GM18505 (cell line): ENCODE measurements around the gene PTBP1.

Experiments
- ATAC-seq: cut with Tn5 transposase; IDR thresholded peaks from one replicate; pipeline ENCODE4 v1.9.1; 2021; ENCODE audit not compliant: unreplicated experiment
- POLR2A ChIP-seq: IDR thresholded peaks from 4 replicates; pipeline ENCODE4 v1.6.1; 2011; ENCODE audit warnings: borderline replicate concordance; ENCODE audit not compliant: insufficient read depth, insufficient read length; ENCODE audit errors: extremely low read depth

Gene PTBP1

DNA sequence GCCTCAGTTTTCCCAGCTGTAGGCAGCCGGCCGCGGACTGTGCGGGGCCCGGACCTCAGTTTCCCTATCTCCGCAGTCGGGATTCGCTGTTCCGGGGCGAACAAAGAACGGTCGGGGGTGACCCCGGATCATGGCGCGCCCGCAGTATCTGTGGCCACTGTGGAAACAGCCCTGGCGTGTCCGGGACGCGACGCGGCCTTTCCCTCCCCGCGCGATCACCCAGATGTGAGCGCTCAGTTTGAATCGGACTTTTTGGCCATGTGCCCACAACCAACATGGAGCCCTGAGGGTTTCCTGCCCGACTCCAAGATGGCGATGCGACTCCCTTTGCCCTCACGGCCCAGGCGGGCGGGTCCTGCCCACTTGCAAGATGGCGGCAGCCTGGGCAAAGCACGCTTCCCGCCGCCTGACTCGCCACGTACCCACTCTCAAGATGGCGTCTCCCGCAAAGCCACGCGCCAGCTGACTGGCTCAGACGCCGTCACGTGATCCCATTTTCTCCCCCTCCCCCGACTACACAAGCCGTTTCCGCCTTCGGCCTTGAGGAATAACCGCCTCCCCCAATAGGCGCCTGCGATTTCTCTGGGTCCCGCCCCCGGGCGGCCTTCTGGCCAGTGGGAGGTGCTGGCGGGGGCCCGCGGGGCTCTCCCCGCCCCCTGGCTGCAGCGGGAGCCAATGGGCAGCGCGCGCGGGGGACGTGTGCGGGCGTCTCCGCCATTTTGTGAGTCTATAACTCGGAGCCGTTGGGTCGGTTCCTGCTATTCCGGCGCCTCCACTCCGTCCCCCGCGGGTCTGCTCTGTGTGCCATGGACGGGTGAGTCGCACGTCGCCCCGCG, at the start of gene PTBP1:
Gene PTBP1, plus strand, starts transcription at position 761 of the 836 bp plus-strand sequence. Its CDS starts 46 bp downstream, at position 807.
- peak; percentile 93 for TF ChIP-seq POLR2A
- peak; percentile 69 for ATAC-seq

DNA sequence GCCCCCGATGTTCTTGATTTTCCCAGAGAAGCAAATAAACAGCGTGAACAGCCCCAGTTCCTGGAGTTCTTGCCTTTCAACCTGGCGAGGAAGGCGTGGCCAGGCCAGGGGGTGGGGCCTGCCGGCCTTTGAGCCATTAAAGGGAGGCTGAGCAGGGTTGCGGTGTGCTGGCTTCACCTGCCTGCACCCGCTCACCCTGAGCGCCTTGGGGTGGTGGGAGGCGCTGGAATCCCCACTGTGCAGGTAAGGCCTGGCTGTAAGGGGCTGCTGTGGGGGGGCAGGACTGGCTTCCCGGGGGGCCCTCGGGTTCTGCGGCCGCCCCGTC, 49.0 kb upstream of the PTBP1 start:
- no peak for ATAC-seq
- no peak for TF ChIP-seq POLR2A

DNA sequence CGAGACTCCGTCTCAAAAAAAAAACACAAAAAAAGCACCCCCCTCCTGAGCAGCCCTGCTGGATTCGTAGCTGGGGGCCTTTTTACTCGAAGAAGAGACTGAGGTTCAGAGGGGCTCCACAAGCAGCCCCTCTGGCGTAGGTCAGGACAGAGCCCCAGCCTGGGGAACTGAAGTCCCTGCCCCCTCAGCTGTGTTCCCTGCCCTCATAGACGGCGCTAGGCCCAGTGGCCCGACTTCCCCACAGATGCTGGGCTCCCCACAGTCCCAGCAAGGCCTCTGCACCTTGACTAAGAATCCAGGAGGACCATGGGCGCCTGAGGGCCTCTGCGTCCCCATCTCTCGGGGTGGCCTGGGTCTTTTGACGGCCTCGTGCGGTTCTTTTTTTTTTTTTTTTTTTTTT, 47.4 kb upstream of the PTBP1 start:
- ATAC-seq: no peak
- TF ChIP-seq POLR2A: no peak

DNA sequence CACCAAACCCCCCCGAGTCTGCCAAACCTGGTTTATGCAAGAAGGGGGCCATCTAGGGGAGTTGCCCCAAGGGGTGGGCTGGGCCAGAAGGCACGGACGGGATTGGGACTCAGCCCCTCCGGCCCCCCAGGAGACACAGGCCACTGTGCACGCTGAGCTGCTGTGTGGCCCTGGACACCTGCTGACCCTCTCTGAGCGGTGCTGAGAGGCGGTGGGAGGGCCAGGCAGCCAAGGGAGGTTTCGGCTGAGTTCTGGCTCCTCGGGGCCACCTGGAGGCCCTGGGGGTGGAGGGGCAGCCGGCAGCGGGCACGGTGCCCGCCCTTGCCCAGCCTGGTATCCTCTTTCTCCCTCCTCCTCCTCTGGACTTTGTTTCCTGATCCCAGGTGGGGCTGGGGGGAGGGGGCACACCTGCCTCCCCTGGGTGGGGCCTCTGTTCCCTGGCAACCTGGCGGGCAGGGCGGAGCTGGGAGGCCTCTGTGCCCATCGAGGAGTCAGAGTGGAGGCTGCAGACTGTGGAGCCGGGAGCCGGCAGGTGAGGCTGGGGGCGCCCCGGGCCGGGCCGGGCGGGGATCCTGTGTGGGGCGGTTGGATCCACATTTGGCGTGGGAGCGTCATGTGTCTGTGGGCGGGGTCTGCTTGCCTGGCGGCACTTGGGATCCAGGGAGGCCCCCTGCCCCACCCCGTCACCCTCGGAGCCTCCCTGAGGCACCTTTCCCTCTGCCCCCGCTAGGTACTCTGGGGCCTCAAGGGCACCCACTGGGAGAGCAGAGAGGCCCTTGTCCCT, 46.4 kb upstream of the PTBP1 start, which contains the start of gene MISP:
Gene MISP, plus strand, starts transcription at position 473 of the 784 bp plus-strand sequence. CDS start 5,835 bp downstream, outside the sequence.
- TF ChIP-seq POLR2A: no peak

DNA sequence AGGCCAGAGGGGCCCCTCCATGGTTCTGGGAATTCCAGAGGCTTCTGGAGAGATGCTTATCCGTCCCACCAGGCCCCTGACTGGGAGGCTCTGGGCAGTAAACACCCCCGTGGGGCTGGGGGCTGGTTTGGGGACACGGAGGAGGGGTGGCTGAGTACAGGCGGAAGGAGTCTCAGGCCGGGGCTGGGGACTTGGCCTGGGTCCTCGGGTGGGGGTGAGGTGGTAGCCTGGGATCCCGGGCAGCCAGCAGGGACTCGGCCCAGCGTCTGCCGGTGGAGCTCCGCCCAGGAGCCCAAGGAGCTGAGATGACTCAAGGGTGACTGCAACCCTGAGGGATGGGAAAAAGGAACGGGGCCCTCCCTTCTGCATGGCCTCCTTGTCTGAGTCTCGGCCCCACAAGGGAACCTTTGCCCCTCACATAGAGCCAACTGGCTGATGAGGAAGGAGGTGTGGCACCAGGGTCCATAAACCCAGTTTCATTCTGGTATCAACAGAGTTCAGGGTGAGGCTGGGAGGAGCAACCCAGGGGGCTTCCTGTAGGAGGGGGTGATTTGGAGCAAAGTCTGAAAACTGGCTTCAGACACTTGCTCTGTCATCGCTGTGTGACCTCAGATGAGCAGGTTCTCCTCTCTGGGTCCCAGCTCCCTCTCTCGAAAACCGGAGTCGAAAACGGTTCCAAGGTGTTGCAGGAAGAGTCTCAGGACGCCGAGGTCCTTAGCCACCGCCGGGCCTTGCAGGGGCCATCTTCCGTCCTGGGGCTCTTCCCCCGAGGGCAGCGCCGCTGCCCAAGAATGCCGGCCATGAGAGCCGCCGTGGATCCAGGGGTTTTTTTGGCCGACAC, 45.5 kb upstream of the PTBP1 start:
- TF ChIP-seq POLR2A: no peak

More for the DNA sequence above, 46.4 kb upstream of the PTBP1 start, which contains the start of gene MISP:
- no peak for ATAC-seq

DNA sequence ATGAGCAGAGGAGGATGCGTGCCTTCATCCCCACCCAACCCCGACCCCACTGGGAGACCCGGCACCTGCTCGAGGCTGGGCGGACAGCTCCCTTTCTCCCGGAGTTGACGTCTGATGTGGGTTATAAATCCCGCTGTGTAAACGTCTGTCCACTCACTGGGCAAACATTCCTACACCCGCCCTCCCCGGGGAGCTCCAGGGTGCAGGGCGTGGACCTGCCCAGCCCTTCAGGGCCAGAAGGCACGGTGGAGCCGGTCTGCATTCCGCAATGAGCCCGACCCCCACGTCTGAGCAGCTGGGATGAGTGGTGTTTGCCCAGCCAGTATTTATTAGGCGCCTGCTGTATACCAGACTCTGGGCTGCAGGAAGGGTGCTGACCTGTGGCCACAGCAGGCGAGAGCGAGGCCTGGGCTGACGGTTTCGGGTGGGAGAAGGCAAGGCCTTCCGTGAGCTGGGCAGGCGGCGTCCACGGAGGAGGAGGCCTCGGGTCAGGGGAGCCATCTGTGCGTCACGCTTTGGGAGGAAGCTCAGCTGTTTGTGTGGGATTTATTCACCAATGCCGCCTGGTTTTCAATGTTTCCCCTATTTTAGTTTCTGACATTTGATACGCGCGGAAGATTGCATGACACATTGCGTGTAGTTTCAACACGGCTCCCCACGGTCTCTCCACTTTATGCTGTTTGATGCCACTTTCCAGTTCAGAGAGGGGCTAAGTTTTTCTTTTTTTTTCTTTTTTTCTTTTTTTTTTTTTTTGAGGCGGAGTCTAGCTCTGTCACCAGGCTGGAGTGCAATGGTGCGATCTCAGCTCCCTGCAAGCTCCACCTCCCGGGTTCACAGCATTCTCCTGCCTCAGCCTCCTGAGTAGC, 44.4 kb upstream of the PTBP1 start:
- TF ChIP-seq POLR2A: no peak
- ATAC-seq: no peak

More for the DNA sequence above, 45.5 kb upstream of the PTBP1 start:
- ATAC-seq: no peak

DNA sequence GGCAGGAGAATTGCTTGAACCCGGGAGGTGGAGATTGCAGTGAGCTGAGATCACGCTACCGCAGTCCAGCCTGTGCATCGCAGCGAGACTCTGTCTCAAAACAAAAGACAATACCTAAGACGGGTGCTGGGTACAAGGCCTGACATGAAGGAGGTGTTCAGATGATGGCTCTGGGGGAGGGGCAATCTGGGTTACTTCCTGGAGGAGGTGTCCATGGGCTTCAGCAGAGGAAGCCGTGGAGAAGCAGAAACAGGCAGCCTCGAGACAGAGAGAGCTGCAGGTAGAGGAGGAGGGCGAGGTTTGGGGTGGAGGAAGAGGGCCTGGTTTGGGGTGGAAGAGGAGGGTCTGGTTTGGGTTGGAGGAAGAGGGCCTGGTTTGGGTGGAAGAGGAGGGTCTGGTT, 42.7 kb upstream of the PTBP1 start:
- no peak for TF ChIP-seq POLR2A
- ATAC-seq: no peak

DNA sequence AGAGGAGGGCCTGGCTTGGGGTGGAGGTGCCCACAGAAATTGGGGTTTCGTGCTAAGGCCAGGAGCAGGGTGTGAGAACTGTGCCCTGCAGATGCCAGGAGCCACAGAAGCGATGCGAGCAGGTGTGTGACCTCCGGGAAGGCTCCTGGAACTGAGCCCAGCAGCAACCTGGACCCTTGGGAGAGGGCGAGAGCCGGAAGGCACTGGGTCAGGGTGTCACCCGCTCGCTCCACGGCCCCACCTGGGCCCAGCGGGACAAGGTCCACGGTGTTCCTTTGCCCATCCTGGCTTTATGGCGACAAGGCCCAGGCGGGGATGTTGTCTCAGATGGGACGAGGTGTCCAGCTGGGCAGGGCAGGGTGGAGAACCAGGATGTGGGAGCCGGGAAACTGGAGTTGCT, 42.2 kb upstream of the PTBP1 start:
- ATAC-seq: no peak
- no peak for TF ChIP-seq POLR2A

DNA sequence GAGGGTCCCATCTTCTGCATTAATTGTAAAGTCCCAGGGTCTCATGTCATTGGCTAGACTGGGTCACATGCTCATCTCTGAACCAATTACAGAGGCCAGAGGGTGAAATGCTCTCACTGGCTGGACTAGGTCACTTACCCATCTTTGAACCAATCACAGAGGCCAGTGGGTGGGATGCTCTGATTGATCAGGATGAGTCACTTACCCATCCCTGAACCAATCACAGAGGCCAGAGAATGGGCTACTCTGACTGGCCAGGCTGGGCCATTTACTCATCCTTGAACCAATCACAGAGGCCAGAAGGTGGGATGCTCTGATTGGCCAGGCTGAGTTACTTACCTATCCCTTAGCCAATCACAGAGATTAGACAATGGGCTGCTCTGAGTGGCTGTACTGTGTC, 41.0 kb upstream of the PTBP1 start:
- ATAC-seq: no peak
- TF ChIP-seq POLR2A: no peak

DNA sequence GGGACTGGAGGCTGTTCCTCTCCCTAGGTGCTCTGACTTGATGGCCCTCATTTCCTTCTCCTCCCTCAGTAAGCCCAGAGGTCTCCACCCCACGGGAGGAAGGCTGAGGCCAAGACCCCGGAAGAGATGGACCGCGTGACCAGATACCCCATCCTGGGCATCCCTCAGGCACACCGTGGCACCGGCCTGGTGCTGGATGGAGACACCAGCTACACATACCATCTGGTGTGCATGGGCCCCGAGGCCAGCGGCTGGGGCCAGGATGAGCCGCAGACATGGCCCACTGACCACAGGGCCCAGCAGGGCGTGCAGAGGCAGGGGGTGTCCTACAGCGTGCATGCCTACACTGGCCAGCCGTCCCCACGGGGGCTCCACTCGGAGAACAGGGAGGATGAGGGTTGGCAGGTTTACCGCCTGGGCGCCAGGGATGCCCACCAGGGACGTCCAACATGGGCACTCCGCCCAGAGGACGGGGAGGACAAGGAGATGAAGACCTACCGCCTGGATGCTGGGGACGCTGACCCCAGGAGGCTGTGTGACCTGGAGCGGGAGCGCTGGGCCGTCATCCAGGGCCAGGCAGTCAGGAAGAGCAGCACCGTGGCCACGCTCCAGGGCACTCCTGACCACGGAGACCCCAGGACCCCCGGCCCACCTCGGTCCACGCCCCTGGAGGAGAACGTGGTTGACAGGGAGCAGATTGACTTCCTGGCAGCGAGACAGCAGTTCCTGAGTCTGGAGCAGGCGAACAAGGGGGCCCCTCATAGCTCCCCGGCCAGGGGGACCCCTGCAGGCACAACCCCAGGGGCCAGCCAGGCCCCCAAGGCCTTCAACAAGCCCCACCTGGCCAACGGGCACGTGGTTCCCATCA, 40.2 kb upstream of the PTBP1 start:
- ATAC-seq: no peak
- no peak for TF ChIP-seq POLR2A
